Stimulated activated naive CD8-positive, alpha-beta T cell treated with anti-CD3 and anti-CD28 coated beads, Interleukin-15, Interleukin-2, amounts not matched to agents 100 U/mL and 50 U/mL, for 24 hours (primary cell): ENCODE data around the gene CENPF.
"Not testable (repeated sequence)": the region's sequence is repeated elsewhere in the genome, so short reads cannot be mapped to it uniquely, and the experiment has no call there.

ENCODE experiments used
- ATAC-seq: fragments of 150-1000 bp; cut with Tn5 transposase; one replicate; pipeline ENCODE4 v1.10.0; 2021
- DNase-seq: peaks from one replicate; pipeline ENCODE4 v3.0.0; 2021

CENPF gene

GRCh38 chr1:214584805-214585766 is 17.9 kb upstream of the CENPF start:
- DNase-seq: no peak
- peak; percentile 63 for ATAC-seq

DNA sequence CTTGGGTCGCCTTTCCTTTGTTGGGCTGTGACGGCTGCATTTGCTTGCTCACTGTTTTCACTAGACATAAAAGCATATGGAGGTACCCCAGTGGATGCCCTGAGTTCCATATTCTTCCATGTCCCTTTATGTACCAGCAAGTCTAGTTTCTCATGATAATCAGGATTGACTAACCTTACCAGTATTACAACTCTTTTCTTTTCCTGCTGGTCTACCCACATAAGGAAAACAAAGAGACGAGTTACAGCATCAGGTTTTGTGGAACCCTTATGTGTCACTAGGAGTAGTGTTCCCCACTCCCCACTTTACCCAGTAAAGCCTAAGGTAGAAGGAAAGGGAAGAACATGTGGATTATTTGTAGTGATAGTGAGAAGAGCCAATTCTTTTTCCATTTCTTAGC is 16.4 kb upstream of the CENPF start:
- no peak for ATAC-seq
- no peak for DNase-seq

DNA sequence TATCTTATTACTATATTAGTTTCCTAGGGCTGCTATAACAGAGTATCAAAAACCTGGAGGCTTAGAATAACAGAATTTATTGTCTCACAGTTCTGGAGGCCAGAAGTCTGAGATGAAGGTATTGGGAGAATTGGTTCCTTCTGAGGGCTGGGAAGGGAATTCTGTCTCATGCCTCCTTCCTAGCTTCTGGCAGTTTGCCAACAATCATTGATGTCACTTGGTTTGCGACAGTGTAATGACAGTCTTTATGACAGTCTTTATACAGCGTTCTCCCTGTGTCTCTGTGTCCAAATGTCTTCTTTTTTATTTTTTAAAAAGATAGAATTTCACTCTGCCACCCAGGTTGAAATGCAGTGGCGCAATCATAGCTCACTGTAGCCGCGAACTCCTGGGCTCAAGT is 15.8 kb upstream of the CENPF start:
- no peak for DNase-seq
- ATAC-seq: no peak

DNA sequence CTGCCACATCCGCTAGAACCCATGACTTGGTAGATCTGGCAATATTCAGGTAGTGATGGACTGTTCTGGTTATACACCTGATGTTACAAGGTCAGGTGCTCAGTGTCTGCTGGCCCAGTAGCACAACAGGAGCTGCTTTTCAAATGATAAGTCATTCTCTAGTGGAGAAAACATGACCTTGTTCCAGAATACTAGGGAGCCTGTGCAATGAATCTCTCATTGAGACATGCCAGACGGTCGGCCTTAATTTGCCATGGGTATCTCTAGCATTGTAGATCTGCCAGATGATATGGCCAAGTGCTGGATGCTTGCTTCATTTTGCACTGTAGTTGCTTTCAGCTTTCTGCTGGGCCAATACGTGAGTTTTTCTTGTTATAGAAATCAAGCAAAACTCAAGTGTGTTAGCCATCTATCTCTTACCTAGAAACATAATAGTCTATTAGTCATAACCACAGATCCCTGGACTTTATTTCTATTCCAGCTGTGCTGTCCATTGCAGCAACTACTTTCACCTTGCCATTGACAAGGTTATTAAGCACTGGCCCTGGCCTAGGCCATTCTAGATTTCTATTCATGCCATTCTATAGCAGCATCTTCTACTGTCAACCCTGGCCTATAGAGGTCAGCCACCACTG is 13.9 kb upstream of the CENPF start:
- DNase-seq (no peak), ATAC-seq (no peak)

- no peak for ATAC-seq
- no peak for DNase-seq
These were observed 12.3 kb upstream of the CENPF start for GRCh38 chr1:214590696-214591095.

DNA sequence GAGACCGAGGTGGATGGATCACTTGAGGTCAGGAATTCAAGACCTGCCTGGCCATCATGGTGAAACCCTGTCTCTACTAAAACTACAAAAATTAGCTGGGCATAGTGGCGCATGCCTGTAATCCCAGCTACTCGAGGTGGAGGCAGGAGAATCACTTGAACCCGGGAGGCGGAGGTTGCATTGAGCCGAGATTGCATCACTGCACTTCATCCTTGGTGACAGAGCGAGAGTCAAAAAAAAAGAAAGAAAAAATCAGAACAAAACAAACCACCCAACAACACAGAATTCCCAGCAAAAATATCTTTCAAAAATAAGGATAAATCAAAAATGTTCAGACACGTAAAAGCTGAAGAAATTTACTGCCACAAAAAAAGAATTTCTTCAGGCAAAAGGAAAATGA is 11.1 kb upstream of the CENPF start:
- ATAC-seq, DNase-seq: not testable (repeated sequence)

DNA sequence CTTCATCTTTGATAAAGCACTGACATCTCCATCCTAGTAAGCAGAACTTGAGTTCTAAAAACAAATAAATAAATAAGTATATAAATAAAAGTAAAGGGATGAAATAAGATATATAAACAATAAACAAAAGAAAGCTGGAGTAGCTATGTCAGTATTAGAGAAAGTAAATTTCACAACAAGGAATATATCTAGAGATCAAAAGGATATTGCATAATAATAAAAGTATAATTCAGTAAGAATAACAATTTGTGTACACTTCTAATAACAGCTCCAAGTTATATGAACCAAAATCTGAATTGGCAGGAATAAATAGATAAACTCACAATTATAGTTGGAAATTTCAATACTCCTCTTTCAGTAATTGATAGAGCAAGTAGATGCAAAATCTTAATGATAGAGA is 9.8 kb upstream of the CENPF start:
- ATAC-seq (no peak), DNase-seq (no peak)

- ATAC-seq (no peak), DNase-seq (peak; percentile 12)
These were observed 841 bp downstream of the CENPF start for GRCh38 chr1:214603819-214604252.

DNA sequence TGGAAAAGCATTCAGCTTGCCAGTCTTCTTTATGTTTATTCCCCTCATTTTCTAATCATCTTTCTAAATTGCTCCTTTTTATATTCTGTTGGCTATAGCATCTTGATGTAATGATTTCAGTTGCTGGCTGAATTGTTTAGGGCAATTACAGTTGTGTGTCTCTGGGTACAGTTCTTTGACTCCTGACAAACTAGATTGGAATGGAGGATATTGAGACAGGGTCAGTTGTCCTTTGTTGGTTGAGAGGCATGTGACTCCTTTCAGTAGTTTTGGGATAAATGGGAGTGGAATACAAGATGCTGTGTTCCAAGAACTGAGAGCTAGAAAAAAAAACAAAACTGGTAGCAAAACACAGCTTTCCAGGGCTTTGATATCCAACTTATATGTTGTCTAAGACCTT is 1.5 kb downstream of the CENPF start:
- ATAC-seq (no peak), DNase-seq (no peak)

GRCh38 chr1:214605484-214605883 is 2.5 kb downstream of the CENPF start:
- not testable (repeated sequence) for DNase-seq, ATAC-seq

- ATAC-seq, DNase-seq: not testable (repeated sequence)
These were observed 3.2 kb downstream of the CENPF start for GRCh38 chr1:214605933-214606925.

- not testable (repeated sequence) for ATAC-seq, DNase-seq
These were observed 4.7 kb downstream of the CENPF start for GRCh38 chr1:214607492-214608215.

DNA sequence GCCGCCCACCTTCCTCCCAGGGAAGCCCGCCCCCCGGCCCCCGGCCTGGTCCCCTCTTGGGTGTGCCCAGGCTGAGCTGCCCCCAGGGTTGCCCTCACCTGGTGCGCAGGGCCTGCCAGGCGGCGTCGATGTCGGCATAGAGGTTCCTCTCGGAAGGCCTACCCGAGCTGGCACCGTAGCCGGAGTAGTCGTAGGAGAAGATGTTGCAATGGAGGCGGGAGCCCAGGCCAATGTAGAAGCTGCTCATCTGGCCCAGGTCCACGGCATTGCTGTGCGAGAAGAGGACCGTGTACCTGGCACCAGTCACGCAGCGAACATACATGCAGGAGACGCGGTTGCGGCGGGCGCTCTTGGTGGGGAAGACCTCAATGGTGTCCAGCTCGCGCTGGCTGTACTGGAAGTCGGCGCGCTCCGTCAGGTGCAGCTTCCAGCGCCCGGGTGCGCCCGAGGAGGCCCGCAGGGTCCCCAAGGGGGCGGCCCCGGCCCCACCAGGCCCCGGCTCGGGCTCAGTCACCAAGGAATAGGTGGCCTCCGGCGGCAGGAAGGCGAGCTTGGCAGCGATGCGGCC is 5.3 kb downstream of the CENPF start:
- DNase-seq, ATAC-seq: not testable (repeated sequence)

DNA sequence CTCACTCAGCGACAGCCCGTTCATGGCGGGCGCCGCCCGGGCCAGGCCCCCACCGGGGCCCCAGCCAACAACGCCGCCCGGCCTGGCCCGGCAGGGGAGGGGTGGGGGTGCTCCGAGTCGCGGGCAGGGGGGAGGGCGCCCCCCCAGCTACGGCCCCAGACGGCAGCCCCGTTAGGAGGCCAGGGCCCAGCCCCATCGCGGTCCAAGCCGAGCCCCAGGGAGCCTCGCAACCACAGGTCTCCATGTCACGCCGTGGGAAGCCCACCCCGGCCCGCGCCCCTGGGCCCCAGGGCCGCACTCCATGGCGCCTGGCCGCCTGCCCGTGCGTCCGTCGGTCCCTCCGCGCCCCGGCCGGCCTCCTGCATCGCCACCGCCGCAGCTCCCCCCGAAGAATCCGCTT is 5.8 kb downstream of the CENPF start:
- not testable (repeated sequence) for DNase-seq, ATAC-seq

GRCh38 chr1:214609692-214610091 is 6.7 kb downstream of the CENPF start:
- DNase-seq: no peak
- ATAC-seq: no peak

DNA sequence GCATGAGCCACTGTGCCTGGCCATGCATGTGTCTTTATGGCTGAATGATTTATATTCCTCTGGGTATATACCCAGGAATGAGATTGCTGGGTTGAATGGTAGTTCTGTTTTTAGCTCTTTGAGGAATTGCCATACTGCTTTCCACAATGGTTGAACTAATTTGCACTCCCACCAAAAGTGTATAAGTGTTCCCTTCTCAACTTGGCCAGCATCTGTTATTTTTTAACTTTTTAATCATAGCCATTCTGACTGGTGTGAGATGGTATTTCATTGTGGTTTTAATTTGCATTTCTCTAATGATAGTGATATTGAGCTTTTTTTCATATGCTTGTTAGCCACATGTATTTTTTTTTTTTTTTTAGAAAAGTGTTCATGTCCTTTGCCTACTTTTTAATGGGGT is 7.1 kb downstream of the CENPF start:
- DNase-seq, ATAC-seq: not testable (repeated sequence)

GRCh38 chr1:214615109-214615508 is 12.1 kb downstream of the CENPF start:
- ATAC-seq: no peak

DNA sequence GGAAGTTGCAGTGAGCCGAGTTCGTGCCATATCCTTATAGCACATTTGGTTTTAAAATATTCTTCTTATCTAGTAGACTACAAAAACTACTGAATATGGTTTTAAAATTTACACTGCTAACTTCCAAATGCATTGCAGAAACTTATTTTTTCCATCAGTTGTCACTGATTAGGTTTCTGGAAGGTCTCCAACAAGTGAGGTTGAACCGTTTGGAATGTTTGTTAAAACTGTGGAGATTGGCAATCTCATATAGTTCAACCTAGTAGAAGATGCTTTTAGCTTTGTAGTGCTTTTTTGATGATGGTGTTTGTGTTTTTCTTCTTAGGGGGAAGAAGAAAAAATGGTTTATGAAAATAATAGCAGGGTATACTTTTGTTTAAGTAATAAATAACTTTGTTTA is 12.9 kb downstream of the CENPF start:
- ATAC-seq (no peak), DNase-seq (no peak)

More at GRCh38 chr1:214615109-214615508, 12.1 kb downstream of the CENPF start:
- DNase-seq: no peak

DNA sequence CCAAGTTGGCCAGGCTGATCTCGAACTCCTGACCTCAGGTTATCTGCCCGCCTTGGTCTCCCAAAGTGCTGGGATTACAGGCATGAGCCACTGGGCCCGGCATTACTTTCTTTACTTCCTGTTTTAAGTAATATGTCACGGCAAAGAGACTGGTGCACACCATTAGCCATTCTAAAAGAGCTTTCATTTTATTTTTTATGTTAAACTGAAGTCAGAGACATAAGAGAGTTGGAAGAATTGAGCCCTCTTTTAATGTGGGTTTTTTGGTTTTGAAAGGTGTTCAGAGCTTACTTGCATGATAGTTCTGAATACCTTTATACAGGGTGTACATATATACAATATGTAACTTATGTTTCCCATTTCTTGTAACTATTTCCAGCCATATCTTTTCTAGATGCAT is 14.3 kb downstream of the CENPF start:
- no peak for ATAC-seq

GRCh38 chr1:214617843-214618242 is 14.8 kb downstream of the CENPF start:
- DNase-seq: no peak
- no peak for ATAC-seq

More for the DNA sequence above, 14.3 kb downstream of the CENPF start:
- DNase-seq: no peak

GRCh38 chr1:214621236-214621635 is 18.2 kb downstream of the CENPF start:
- DNase-seq (no peak), ATAC-seq (no peak)
